H1 (cell line): ENCODE results near the gene WRAP73. TPM values are rescaled to one million over a fixed set of nuclear protein-coding genes. Genes with fewer than 3 reads are reported as not detected.

ENCODE experiments used
- CTCF ChIA-PET: fragments of 300-600 bp; sonication (Branson Sonifier 250); formaldehyde crosslinking; loops from one replicate; lab custom pipeline; 2021; ENCODE audit not compliant: partially characterized antibody; lab: Charles Lee
- POLR2A ChIA-PET: fragments of 300-600 bp; sonication (Branson Sonifier 250); formaldehyde crosslinking; loops from one replicate; lab custom pipeline; 2021; ENCODE audit warnings: inconsistent platforms; ENCODE audit not compliant: partially characterized antibody; lab: Charles Lee
- DNase-seq, 2 experiments: peaks; one replicate each; pipeline versions ENCODE4 v3.0.0 to v3.0.0-alpha.2; 2010 to 2022; ENCODE audit warnings: low spot score in 2 of 2, low read depth in 1 of 2, mixed read lengths in 1 of 2
- FAIRE-seq: peaks from 2 replicates; lab custom pipeline; 2011; peaks lifted over from hg19 to GRCh38; lab: Jason Lieb, UNC
- H2AFZ ChIP-seq: 2 replicates; pipeline ENCODE4 v1.8.1; 2012; ENCODE audit warnings: low read length, inconsistent platforms
- H2AK5ac ChIP-seq: 2 replicates; pipeline ENCODE4 v1.6.1; 2013; ENCODE audit warnings: low read depth, low read length
- H2BK120ac ChIP-seq: replicated peaks from 2 replicates; pipeline ENCODE3; 2013; ENCODE audit warnings: low read depth, low read length, inconsistent platforms
- H2BK12ac ChIP-seq: 2 replicates; pipeline ENCODE4 v1.6.1; 2013; ENCODE audit warnings: low read depth, low read length
- H2BK15ac ChIP-seq: 2 replicates; pipeline ENCODE4 v1.6.1; 2013; ENCODE audit warnings: low read length
- H2BK20ac ChIP-seq: 2 replicates; pipeline ENCODE4 v1.6.1; 2013; ENCODE audit warnings: low read length
- H2BK5ac ChIP-seq: 2 replicates; pipeline ENCODE4 v1.6.1; 2013; ENCODE audit warnings: low read depth, low read length
- H3K14ac ChIP-seq: 2 replicates; pipeline ENCODE4 v1.6.1; 2013; ENCODE audit warnings: inconsistent platforms; ENCODE audit not compliant: insufficient read length
- H3K18ac ChIP-seq: 2 replicates; pipeline ENCODE4 v1.6.1; 2013; ENCODE audit warnings: low read length; ENCODE audit errors: extremely low read depth
- H3K23ac ChIP-seq: 2 replicates; pipeline ENCODE4 v1.6.1; 2013; ENCODE audit warnings: inconsistent platforms; ENCODE audit not compliant: insufficient read length
- H3K23me2 ChIP-seq: 2 replicates; pipeline ENCODE4 v1.6.1; 2013; ENCODE audit warnings: low read depth, low read length
- H3K27ac ChIP-seq: 2 replicates; pipeline ENCODE4 v1.6.1; 2011; ENCODE audit warnings: low read depth, low read length, inconsistent platforms
- H3K27me3 ChIP-seq, 4 experiments: replicated peaks in 1 of 4; 1 replicate in 1 of 4; 2 replicates in 3 of 4; pipeline versions ENCODE4 v1.6.1 to v1.8.1; 2011 to 2013; ENCODE audit warnings: low read length in 3 of 4, mild to moderate bottlenecking in 3 of 4, inconsistent platforms in 2 of 4, mixed read lengths in 2 of 4, moderate library complexity in 1 of 4; ENCODE audit not compliant: control insufficient read depth in 3 of 4, insufficient read depth in 3 of 4; ENCODE audit errors: extremely low read depth in 1 of 4
- H3K36me3 ChIP-seq, 4 experiments: 2 replicates each; pipeline versions ENCODE4 v1.6.1 to v1.8.1; 2011 to 2013; ENCODE audit warnings: mild to moderate bottlenecking in 4 of 4, low read length in 3 of 4, moderate library complexity in 2 of 4, control low read depth in 1 of 4, inconsistent platforms in 1 of 4; ENCODE audit not compliant: insufficient read depth in 4 of 4, control insufficient read depth in 2 of 4
- H3K4ac ChIP-seq: replicated peaks from 2 replicates; pipeline ENCODE3; 2013; ENCODE audit warnings: low read length, low read depth, mixed read lengths, inconsistent platforms; ENCODE audit not compliant: insufficient read length
- H3K4me1 ChIP-seq, 4 experiments: replicated peaks in 1 of 4; 1 replicate in 1 of 4; 2 replicates in 3 of 4; pipeline versions ENCODE4 v1.6.1 to v1.8.1; 2011 to 2013; ENCODE audit warnings: low read length in 3 of 4, inconsistent platforms in 2 of 4, mixed read lengths in 1 of 4; ENCODE audit not compliant: insufficient read depth in 4 of 4, control insufficient read depth in 3 of 4
- H3K4me2 ChIP-seq, 2 experiments: 2 replicates each; pipeline versions ENCODE4 v1.6.1 to v1.8.1; 2011 to 2013; ENCODE audit warnings: low read depth in 2 of 2, low read length in 2 of 2, control low read depth in 1 of 2, inconsistent platforms in 1 of 2, mild to moderate bottlenecking in 1 of 2; ENCODE audit not compliant: insufficient read depth in 1 of 2
- H3K4me3 ChIP-seq, 4 experiments: fragments of 200-600, 300-600 bp in 1 of 4; sonication (generic), shearing (Covaris generic), sonication (Bioruptor Twin) in 1 of 4; 2 replicates each; pipeline versions ENCODE4 v1.5.1 to v1.8.1; 2011 to 2016; ENCODE audit warnings: low read length in 4 of 4, low read depth in 3 of 4, control low read depth in 2 of 4, inconsistent platforms in 2 of 4, mild to moderate bottlenecking in 2 of 4, mixed read lengths in 1 of 4, moderate library complexity in 1 of 4; ENCODE audit not compliant: insufficient read depth in 2 of 4; ENCODE audit errors: extremely low read depth in 1 of 4
- H3K56ac ChIP-seq: replicated peaks from 2 replicates; pipeline ENCODE3; 2013; ENCODE audit warnings: low read depth, mild to moderate bottlenecking, mixed read lengths, low read length, inconsistent platforms; ENCODE audit not compliant: insufficient read length
- H3K79me1 ChIP-seq: 2 replicates; pipeline ENCODE4 v1.6.1; 2013; ENCODE audit warnings: low read depth, low read length, control low read depth
- H3K79me2 ChIP-seq, 2 experiments: 2 replicates each; pipeline versions ENCODE4 v1.6.1 to v1.8.1; 2012 to 2013; ENCODE audit warnings: low read length in 2 of 2, mild to moderate bottlenecking in 2 of 2, inconsistent platforms in 1 of 2; ENCODE audit not compliant: insufficient read depth in 2 of 2, control insufficient read depth in 1 of 2
- H3K9ac ChIP-seq, 4 experiments: replicated peaks in 1 of 4; 1 replicate in 1 of 4; 2 replicates in 3 of 4; pipeline versions ENCODE4 v1.6.1 to v1.8.1; 2011 to 2013; ENCODE audit warnings: low read depth in 3 of 4, low read length in 3 of 4, control low read depth in 2 of 4, mild to moderate bottlenecking in 2 of 4, moderate library complexity in 2 of 4, inconsistent platforms in 1 of 4; ENCODE audit errors: extremely low read depth in 1 of 4
- H3K9me3 ChIP-seq, 2 experiments: 2 replicates each; pipeline versions ENCODE4 v1.6.1 to v1.8.1; 2012 to 2013; ENCODE audit warnings: mild to moderate bottlenecking in 2 of 2, moderate library complexity in 2 of 2, control low read depth in 1 of 2, inconsistent platforms in 1 of 2, low read depth in 1 of 2, low read length in 1 of 2, mixed read lengths in 1 of 2; ENCODE audit not compliant: insufficient read depth in 2 of 2
- H4K20me1 ChIP-seq, 2 experiments: replicated peaks in 1 of 2; 2 replicates each; pipeline versions ENCODE3 to v1.8.1; 2011 to 2013; ENCODE audit warnings: inconsistent platforms in 2 of 2, low read length in 2 of 2, mild to moderate bottlenecking in 1 of 2; ENCODE audit not compliant: insufficient read depth in 2 of 2, control insufficient read depth in 1 of 2
- H4K5ac ChIP-seq: 2 replicates; pipeline ENCODE4 v1.6.1; 2013; ENCODE audit warnings: low read length, low read depth, mixed read lengths, inconsistent platforms; ENCODE audit not compliant: insufficient read length
- H4K8ac ChIP-seq: 2 replicates; pipeline ENCODE4 v1.8.0; 2013; ENCODE audit warnings: mild to moderate bottlenecking, moderate library complexity, low read length, inconsistent platforms; ENCODE audit not compliant: insufficient read depth; ENCODE audit errors: extremely low read depth
- H4K91ac ChIP-seq: replicated peaks from 2 replicates; pipeline ENCODE3; 2013; ENCODE audit warnings: low read length, mixed read lengths, inconsistent platforms; ENCODE audit not compliant: insufficient read length
- CREB1 ChIP-seq: IDR thresholded peaks from 2 replicates; pipeline ENCODE4 v1.6.1; 2012; ENCODE audit warnings: inconsistent platforms
- MAX ChIP-seq: IDR thresholded peaks from 2 replicates; pipeline ENCODE4 v1.6.1; 2012; ENCODE audit warnings: inconsistent platforms
- NRF1 ChIP-seq: IDR thresholded peaks from 2 replicates; pipeline ENCODE4 v1.6.1; 2011; ENCODE audit warnings: mild to moderate bottlenecking, low read depth, low read length, improper control_type of control experiment
- PHF8 ChIP-seq: fragments of 200-600 bp; sonication (generic); conservative IDR thresholded peaks from 2 replicates; pipeline ENCODE4 v1.7.1; 2012; ENCODE audit warnings: low read depth, mild to moderate bottlenecking, inconsistent platforms, low read length, moderate library complexity
- POU5F1 ChIP-seq: IDR thresholded peaks from 2 replicates; pipeline ENCODE4 v1.6.1; 2011; ENCODE audit warnings: low read depth, mild to moderate bottlenecking, low read length, moderate library complexity
- RAD21 ChIP-seq, 2 experiments: IDR thresholded peaks in 1 of 2; conservative IDR thresholded peaks in 1 of 2; 2 replicates each; pipeline ENCODE4 v1.6.1; 2011; ENCODE audit warnings: low read depth in 2 of 2, low read length in 2 of 2, improper control_type of control experiment in 1 of 2, inconsistent platforms in 1 of 2, mild to moderate bottlenecking in 1 of 2, moderate library complexity in 1 of 2
- SIN3A ChIP-seq, 2 experiments: IDR thresholded peaks in 1 of 2; conservative IDR thresholded peaks in 1 of 2; 2 replicates each; pipeline ENCODE4 v1.6.1; 2011 to 2012; ENCODE audit warnings: low read length in 2 of 2, improper control_type of control experiment in 1 of 2, low read depth in 1 of 2, mild to moderate bottlenecking in 1 of 2
- WGBS, 2 experiments: shearing (Covaris generic) in 1 of 2; methylation state at CpG; one replicate each; pipeline versions ENCODE4 v1.1.6 to v1.1.7; 2013 to 2015; ENCODE audit warnings: low lambda C conversion rate in 2 of 2, mixed read lengths in 2 of 2, inconsistent platforms in 1 of 2, low coverage in 1 of 2, missing lambda C conversion rate in 1 of 2; ENCODE audit not compliant: insufficient replicate concordance in 2 of 2, insufficient coverage in 1 of 2, insufficient read length in 1 of 2; ENCODE audit errors: extremely low coverage in 1 of 2, missing lambda C conversion rate in 1 of 2; 5-methylcytosine and 5-hydroxymethylcytosine counted together
- polyA plus RNA-seq, 7 experiments: library from polyadenylated mRNA; depleted of rRNA in 3 of 7; stranded (reverse) in 5 of 7; unstranded in 2 of 7; fragments of >200 nt in 5 of 7; fragments of 200-250 nt in 2 of 7; gene quantifications; 1 replicate in 5 of 7; 2 replicates in 1 of 7; 4 replicates in 1 of 7; pipeline versions ENCODE4 v1.2.1 to v1.2.3, GENCODE V29; 2011 to 2013; ENCODE audit warnings: missing spikeins in 2 of 7, mixed read lengths in 2 of 7
- total RNA-seq: library from RNA; stranded (reverse); fragmentation: NEBNext Ultra II Directional; extraction: Animal tissue kit (Norgen Biotek cat#: 25700); gene quantifications from 2 replicates; pipeline ENCODE4 v1.2.1, GENCODE V29; 2021

WRAP73 gene
- total and polyA plus RNA-seq, 2 of the 8 experiments (the other 6 are each of a cell fraction or from before 2014, with no cell fraction given): 30.3 to 50.7 TPM

DNA sequence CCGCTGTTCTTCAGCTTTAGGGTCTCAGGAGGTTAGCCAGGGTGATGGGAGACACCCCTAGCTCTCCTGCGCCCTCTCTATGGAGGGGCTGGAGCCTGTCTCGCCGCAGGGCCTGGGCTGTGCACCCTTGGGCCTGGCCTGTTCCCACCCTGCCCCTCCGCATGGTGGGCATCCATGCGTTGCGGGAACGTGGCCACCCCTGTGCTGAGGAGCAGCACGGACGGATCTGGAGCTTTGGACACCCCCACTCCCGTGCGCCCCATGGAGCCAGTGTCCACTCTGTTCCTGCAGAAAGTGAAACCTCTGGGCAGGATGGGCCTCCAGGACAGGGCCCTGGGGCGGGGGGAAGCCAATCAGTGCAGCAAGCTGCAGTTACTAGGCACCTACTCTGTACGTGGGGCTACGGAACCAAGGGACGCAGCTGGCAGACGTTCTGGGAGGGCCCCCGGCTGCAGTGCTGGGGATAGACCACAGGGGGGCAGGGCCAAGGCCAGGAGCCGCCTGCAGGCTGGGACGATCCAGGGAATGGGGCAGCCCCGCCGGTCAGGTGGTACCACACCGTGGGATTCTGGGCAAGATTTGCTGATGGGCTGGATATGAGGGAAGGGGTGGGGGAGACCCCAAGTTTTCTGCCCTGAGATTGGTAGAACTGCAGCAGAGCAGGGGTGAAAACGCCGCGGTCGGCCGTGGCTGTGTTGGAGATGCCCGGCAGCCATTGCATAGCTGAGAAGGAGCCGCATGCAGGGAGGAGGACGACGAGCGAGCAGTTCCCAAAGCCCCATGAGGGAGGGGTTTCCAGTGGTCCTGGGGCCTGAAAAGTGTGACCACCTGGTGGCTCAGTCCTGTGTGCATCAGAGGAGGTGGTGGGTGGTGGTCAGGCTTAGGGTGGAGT is 45.7 kb upstream of the WRAP73 start:
- Histone ChIP-seq H3K14ac (no peak overlapping the region), H3K56ac (no peak overlapping the region), H4K5ac (no peak overlapping the region), H3K27me3 (peaks cover 0 to 7% (median 4%) of the 10 kb centered on the region in 4 experiments; a peak in 3 of 7 replicates), H4K91ac (no peak overlapping the region), H3K4ac (no peak overlapping the region), H3K23me2 (no peaks in the 10 kb centered on the region), H3K27ac (no peak overlapping the region), H2AK5ac (0 out of 2 replicates have a peak overlapping the region, but pooled peaks have one; percentile 24), H3K9me3 (no peaks in the 10 kb centered on the region; a peak in 1 of 4 replicates), H3K4me2 (no peak overlapping the region), H3K36me3 (no peaks in the 10 kb centered on the region), H3K4me3 (no peak overlapping the region), H4K20me1 (peaks cover 0 to 12% of the 10 kb centered on the region in 2 experiments), H3K9ac (no peak overlapping the region), H3K79me2 (no peaks in the 10 kb centered on the region), H2AFZ (no peak overlapping the region), H3K4me1 (peaks cover 0 to 3% (median 1%) of the 10 kb centered on the region in 4 experiments; a peak in 2 of 7 replicates), H2BK20ac (no peak overlapping the region), H3K79me1 (no peaks in the 10 kb centered on the region; the same call in 1 of the 2 replicates), H2BK5ac (no peak overlapping the region), H3K23ac (no peak overlapping the region), H3K18ac (peak overlapping the region; percentile 60; the same call in 1 of the 2 replicates), H2BK12ac (0 out of 2 replicates have a peak overlapping the region, but pooled peaks have one; percentile 39), H4K8ac (peak overlapping the region; percentile 59), H2BK15ac (0 out of 2 replicates have a peak overlapping the region, but pooled peaks have one; percentile 32), H2BK120ac (no peak overlapping the region)
- 54% methylated on average over 33 of the region's 33 CpGs; no CpG with 5 or more reads in 1 of the 2 experiments for WGBS, 2 experiments
- FAIRE-seq (no peak), DNase-seq (peak in 1 of 2 experiments; percentile 93)
- ChIA-PET CTCF (interaction anchor here (0.6 to 4.3 kb wide), 35 partner anchors 10 to 595 kb away, joined by 3 to 45 read pairs (median 5); no protein-coding TSS in a partner anchor), POLR2A (interaction anchor here (0.6 to 1.3 kb wide), 5 partner anchors 10 to 38 kb away, joined by 3 to 5 read pairs (median 4); no protein-coding TSS in a partner anchor)
- TF ChIP-seq PHF8: no peak
- TF ChIP-seq CREB1: 0 out of 2 replicates have a peak, but pooled peaks have one; percentile 9
- TF ChIP-seq MAX: peak; percentile 44
- TF ChIP-seq NRF1: no peak
- TF ChIP-seq RAD21 (IDR thresholded peaks at IDR 0.05 in 1 of 2, conservative IDR thresholded peaks at IDR 0.05 in 1 of 2; ENCODE audit: low read depth in 2 of 2, low read length in 2 of 2): peak; percentile 60 to 72
- no peak for TF ChIP-seq POU5F1
- TF ChIP-seq SIN3A (conservative IDR thresholded peaks at IDR 0.05 in 1 of 2, IDR thresholded peaks at IDR 0.05 in 1 of 2; ENCODE audit: low read depth in 1 of 2, low read length in 2 of 2): 0 out of 4 replicates have a peak, but pooled peaks of 1 of the 2 experiments have one; percentile 21
